HepG2 (cell line): ENCODE results near the gene PRKAR2A. TPM values are rescaled to one million over a fixed set of nuclear protein-coding genes. Genes with fewer than 3 reads are reported as not detected.

Source experiments
- ATF7-NPFF ChIP-seq: sonication (generic); formaldehyde crosslinking; IDR thresholded peaks from 2 replicates; pipeline ENCODE4 v1.8.1; 2023; ENCODE audit warnings: mild to moderate bottlenecking, low read depth, missing genetic modification reagents, moderate library complexity
- CBFB ChIP-seq: sonication (generic); formaldehyde crosslinking; IDR thresholded peaks from 2 replicates; pipeline ENCODE4 v1.4.0; 2020; ENCODE audit warnings: missing genetic modification reagents
- FOXJ3 ChIP-seq: sonication (generic); formaldehyde crosslinking; IDR thresholded peaks from 2 replicates; pipeline ENCODE4 v1.4.0; 2020; ENCODE audit warnings: missing genetic modification reagents, mild to moderate bottlenecking, borderline replicate concordance
- FOXP4 ChIP-seq: sonication (generic); formaldehyde crosslinking; IDR thresholded peaks from 2 replicates; pipeline ENCODE4 v1.4.0; 2020; ENCODE audit warnings: missing genetic modification reagents
- HMGXB4 ChIP-seq, 2 experiments: sonication (generic) in 1 of 2; formaldehyde crosslinking in 1 of 2; IDR thresholded peaks; 2 replicates each; pipeline versions ENCODE4 v1.4.0 to v1.6.1; 2018 to 2020; ENCODE audit warnings: missing genetic modification reagents in 2 of 2, borderline replicate concordance in 1 of 2, low read depth in 1 of 2, mild to moderate bottlenecking in 1 of 2, missing biosample characterization in 1 of 2
- HNRNPL ChIP-seq: fragments of 200-400 bp; formaldehyde crosslinking; IDR thresholded peaks from 2 replicates; pipeline ENCODE4 v1.6.1; 2017; ENCODE audit warnings: mild to moderate bottlenecking, low read depth, low read length
- MEIS2 ChIP-seq: sonication (generic); formaldehyde crosslinking; IDR thresholded peaks from 2 replicates; pipeline ENCODE4 v1.9.0; 2021; ENCODE audit warnings: mild to moderate bottlenecking, missing genetic modification reagents
- MXI1 ChIP-seq: IDR thresholded peaks from 3 replicates; pipeline ENCODE4 v1.6.1; 2012; ENCODE audit warnings: low read depth, low read length, inconsistent platforms, borderline replicate concordance
- NRL ChIP-seq: sonication (generic); formaldehyde crosslinking; IDR thresholded peaks from 2 replicates; pipeline ENCODE4 v1.5.0; 2020; ENCODE audit warnings: missing genetic modification reagents, mild to moderate bottlenecking, moderate library complexity, borderline replicate concordance
- TMF1 ChIP-seq: sonication (generic); formaldehyde crosslinking; IDR thresholded peaks from 2 replicates; pipeline ENCODE4 v1.8.1; 2022; ENCODE audit warnings: low read depth, missing genetic modification reagents
- ZFAT ChIP-seq: sonication (generic); formaldehyde crosslinking; conservative IDR thresholded peaks from 2 replicates; pipeline ENCODE4 v1.8.1; 2023; ENCODE audit warnings: missing genetic modification reagents, inconsistent platforms
- ZNF414 ChIP-seq: sonication (generic); formaldehyde crosslinking; IDR thresholded peaks from 2 replicates; pipeline ENCODE4 v1.5.0; 2020; ENCODE audit warnings: missing genetic modification reagents
- ZNF503 ChIP-seq: sonication (generic); formaldehyde crosslinking; IDR thresholded peaks from 2 replicates; pipeline ENCODE4 v1.4.0; 2020; ENCODE audit warnings: missing genetic modification reagents
- ZNF572 ChIP-seq: sonication (generic); formaldehyde crosslinking; IDR thresholded peaks from 2 replicates; pipeline ENCODE4 v1.5.1; 2020; ENCODE audit warnings: mild to moderate bottlenecking, missing genetic modification reagents
- ZNF768 ChIP-seq: sonication (generic); formaldehyde crosslinking; IDR thresholded peaks from 2 replicates; pipeline ENCODE4 v1.4.0; 2020; ENCODE audit warnings: missing genetic modification reagents
- ZSCAN20 ChIP-seq: sonication (generic); formaldehyde crosslinking; IDR thresholded peaks from 2 replicates; pipeline ENCODE4 v1.4.0; 2020; ENCODE audit warnings: missing genetic modification reagents, mild to moderate bottlenecking, borderline replicate concordance
- ZSCAN5A ChIP-seq: sonication (generic); formaldehyde crosslinking; IDR thresholded peaks from 2 replicates; pipeline ENCODE4 v1.8.0; 2022; ENCODE audit warnings: mild to moderate bottlenecking, missing genetic modification reagents, borderline replicate concordance
- ZXDC ChIP-seq: sonication (generic); formaldehyde crosslinking; IDR thresholded peaks from 2 replicates; pipeline ENCODE4 v1.5.0; 2020; ENCODE audit warnings: mild to moderate bottlenecking, missing genetic modification reagents
- polyA plus RNA-seq, 8 experiments: library from polyadenylated mRNA; depleted of rRNA in 3 of 8; stranded (reverse) in 7 of 8; unstranded in 1 of 8; fragments of >200 nt; fragmentation: Illumina TruSeq in 4 of 8; extraction: Trizol in 4 of 8; gene quantifications; 2 replicates each; pipeline versions ENCODE4 v1.2.1 to v1.2.3, GENCODE V29; 2011 to 2016; ENCODE audit warnings: low read depth in 4 of 8, missing spikeins in 1 of 8, mixed read lengths in 1 of 8; ENCODE audit not compliant: insufficient read depth in 1 of 8
- total RNA-seq, 5 experiments: library from RNA; depleted of rRNA; stranded (reverse); fragments of >200 nt; fragmentation: Illumina TruSeq; extraction: Trizol; gene quantifications; 2 replicates each; pipeline ENCODE4 v1.2.3, GENCODE V29; 2016; ENCODE audit warnings: low read depth in 1 of 5

PRKAR2A gene
- total and polyA plus RNA-seq, 2 of the 13 experiments (the other 11 are each of a cell fraction or from before 2014, with no cell fraction given) = 11.8 to 29.2 TPM

GRCh38 chr3:48847053-48847503, 596 bp downstream of the PRKAR2A start (continued):
- TF ChIP-seq ZNF414 (CRISPR knock-in tag) (0 out of 2 replicates have a peak, but pooled peaks have one; percentile 48), ZXDC (CRISPR knock-in tag) (no peak; the same call in 1 of the 2 replicates), ZNF503 (CRISPR knock-in tag) (peak; percentile 51; the same call in 1 of the 2 replicates), ZSCAN5A (CRISPR knock-in tag) (0 out of 2 replicates have a peak, but pooled peaks have one; percentile 33), ZNF572 (CRISPR knock-in tag) (no peak), MEIS2 (CRISPR knock-in tag) (no peak), FOXP4 (CRISPR knock-in tag) (0 out of 2 replicates have a peak, but pooled peaks have one; percentile 11), FOXJ3 (no peak), NRL (CRISPR knock-in tag) (peak; percentile 29; the same call in 1 of the 2 replicates), CBFB (CRISPR knock-in tag) (peak; percentile 41; the same call in 1 of the 2 replicates), ZFAT (CRISPR knock-in tag) (no peak), ATF7-NPFF (CRISPR knock-in tag) (no peak), HMGXB4 (CRISPR knock-in tag; IDR thresholded peaks at IDR 0.05; ENCODE audit: borderline replicate concordance in 1 of 2, low read depth in 1 of 2) (no peak; a peak in 1 of 4 replicates), HNRNPL (no peak), ZSCAN20 (peak; percentile 74; the same call in 1 of the 2 replicates), ZNF768 (CRISPR knock-in tag) (no peak), MXI1 (peak; percentile 37; the same call in 1 of the 3 replicates), TMF1 (CRISPR knock-in tag) (0 out of 2 replicates have a peak, but pooled peaks have one; percentile 53)
